K562 (cell line): ENCODE data around the gene TNFAIP3. TPM values are rescaled to one million over a fixed set of nuclear protein-coding genes. Genes with fewer than 3 reads are reported as not detected.

Source experiments
- CSDE1 ChIP-seq, 2 experiments: fragments of 450-650 bp; IDR thresholded peaks; 2 replicates each; pipeline ENCODE4 v1.6.1; 2016; ENCODE audit warnings: mild to moderate bottlenecking in 1 of 2
- ELF1 ChIP-seq: fragments of 200-800 bp; sonication (Bioruptor generic); IDR thresholded peaks from 2 replicates; pipeline ENCODE4 v1.6.1; 2016; ENCODE audit warnings: missing genetic modification characterization, missing compliant biosample characterization
- ERF ChIP-seq: fragments of 450-650 bp; formaldehyde crosslinking; IDR thresholded peaks from 2 replicates; pipeline ENCODE4 v1.4.0; 2020; ENCODE audit warnings: mild to moderate bottlenecking, mixed read lengths
- ETS2 ChIP-seq: IDR thresholded peaks from 2 replicates; pipeline ENCODE4 v1.6.1; 2016; ENCODE audit warnings: borderline replicate concordance, missing genetic modification characterization, mild to moderate bottlenecking, moderate library complexity, missing compliant biosample characterization; ENCODE audit not compliant: poor library complexity, severe bottlenecking
- HSF4 ChIP-seq: fragments of 250-450 bp; sonication (Bioruptor Pico); IDR thresholded peaks from 2 replicates; pipeline ENCODE4 v2.1.2; 2022; ENCODE audit warnings: mild to moderate bottlenecking, moderate library complexity, borderline replicate concordance
- KAT7 ChIP-seq: sonication (generic); formaldehyde crosslinking; IDR thresholded peaks from 2 replicates; pipeline ENCODE4 v1.8.0; 2022; ENCODE audit warnings: missing genetic modification reagents, mild to moderate bottlenecking, borderline replicate concordance
- NUFIP1 ChIP-seq: fragments of 450-650 bp; IDR thresholded peaks from 2 replicates; pipeline ENCODE4 v1.6.1; 2018; ENCODE audit not compliant: partially characterized antibody
- REST ChIP-seq, 2 experiments: fragments of 450-650 bp; formaldehyde crosslinking in 1 of 2; IDR thresholded peaks; 2 replicates each; pipeline versions ENCODE4 v1.4.0 to v1.6.1; 2014 to 2020; ENCODE audit warnings: mild to moderate bottlenecking in 2 of 2, borderline replicate concordance in 1 of 2, low read depth in 1 of 2
- ZBTB26 ChIP-seq: fragments of 450-650 bp; formaldehyde crosslinking; IDR thresholded peaks from 2 replicates; pipeline ENCODE4 v1.4.0; 2022; ENCODE audit warnings: missing genetic modification characterization
- ZKSCAN1 ChIP-seq: fragments of 150-350 bp; IDR thresholded peaks from 2 replicates; pipeline ENCODE4 v1.6.1; 2016; ENCODE audit warnings: low read depth, low read length
- ZKSCAN3 ChIP-seq: fragments of 250-450 bp; sonication (Bioruptor Pico); IDR thresholded peaks from 2 replicates; pipeline ENCODE4 v1.4.0; 2020
- ZNF766 ChIP-seq: fragments of 200-800 bp; sonication (Bioruptor generic); conservative IDR thresholded peaks from 2 replicates; pipeline ENCODE4 v1.6.1; 2016; ENCODE audit warnings: missing genetic modification characterization, missing compliant biosample characterization
- polyA plus RNA-seq, 8 experiments: library from polyadenylated mRNA; depleted of rRNA in 4 of 8; stranded (reverse) in 5 of 8; unstranded in 3 of 8; fragments of >200 nt; fragmentation: Nextera tagmentation in 2 of 8; fragmentation: Illumina TruSeq in 1 of 8; extraction: Ambion mirVana in 2 of 8; extraction: Trizol in 1 of 8; gene quantifications; 2 replicates each; pipeline versions ENCODE4 v1.2.1 to v1.2.3, GENCODE V29; 2011 to 2014; ENCODE audit warnings: inconsistent platforms in 1 of 8, missing spikeins in 1 of 8
- total RNA-seq, 7 experiments: library from RNA; depleted of rRNA in 6 of 7; stranded (reverse); fragments of >200 nt in 6 of 7; fragmentation: Illumina TruSeq in 2 of 7; extraction: Trizol in 2 of 7; gene quantifications; 2 replicates each; pipeline versions ENCODE4 v1.2.1 to v1.2.3, GENCODE V29; 2011 to 2021; ENCODE audit warnings: low replicate concordance in 1 of 7
- TF ChIP-seq, protein P1 (sequence below): fragments of 250-450 bp; sonication (Bioruptor Pico); IDR thresholded peaks from 2 replicates; pipeline ENCODE4 v1.5.0; 2022; ENCODE audit warnings: mild to moderate bottlenecking
- TF ChIP-seq, protein P2 (sequence below): fragments of 250-450 bp; sonication (Bioruptor Pico); IDR thresholded peaks from 2 replicates; pipeline ENCODE4 v1.4.0; 2020

The TNFAIP3 gene
- total and polyA plus RNA-seq, 9 of the 15 experiments (the other 6 are each of a cell fraction or from before 2014, with no cell fraction given), result 0.79 to 17.0 (median 6.4) TPM

DNA sequence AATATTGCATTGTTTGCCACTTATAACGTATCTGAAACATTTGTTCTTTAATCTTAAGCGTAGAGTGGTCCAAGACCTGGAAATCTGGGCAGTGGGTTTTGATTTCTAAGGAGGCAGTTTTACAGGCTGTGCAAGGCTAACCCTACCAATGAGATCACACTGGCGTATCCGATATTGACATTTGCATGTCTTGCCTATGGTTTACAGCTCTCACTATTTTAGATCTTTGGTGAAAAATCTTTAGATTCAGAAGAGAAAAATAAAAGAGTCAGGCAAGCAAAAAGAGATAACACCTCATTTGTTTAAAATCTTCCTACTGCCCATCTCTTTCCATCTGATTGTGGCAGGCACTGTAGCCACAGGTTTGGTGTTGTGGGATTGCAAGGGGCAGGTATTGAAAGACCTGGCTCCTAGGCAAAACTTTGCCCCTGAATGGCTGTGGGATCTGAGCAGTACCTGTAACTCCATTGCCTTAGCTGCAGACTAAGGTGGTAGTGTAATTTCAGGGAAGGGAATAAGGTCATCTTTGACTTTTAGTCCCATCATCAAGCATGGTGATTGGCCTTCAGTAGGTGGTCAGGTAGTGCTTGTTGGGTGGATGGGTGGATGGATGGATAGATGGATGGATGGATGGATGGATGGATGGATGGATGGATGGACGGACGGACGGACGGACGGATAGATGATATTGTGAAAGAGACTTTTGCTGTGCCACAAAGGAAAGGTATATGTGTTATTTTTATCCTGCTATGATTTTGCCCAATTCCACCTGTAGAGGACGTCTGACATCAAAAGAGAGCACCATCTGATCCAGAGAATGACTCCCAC lies 1.9 kb downstream of the TNFAIP3 start (continued):
- TF ChIP-seq ETS2 (tag) (no peak), ELF1 (tag) (no peak), CSDE1 (IDR thresholded peaks at IDR 0.05) (no peak), ERF (CRISPR knock-in tag) (no peak), NUFIP1 (no peak), ZBTB26 (CRISPR knock-in tag) (0 out of 2 replicates have a peak, but pooled peaks have one; percentile 77), ZKSCAN1 (no peak), ZKSCAN3 (no peak), KAT7 (CRISPR knock-in tag) (no peak; the same call in 1 of the 2 replicates), HSF4 (CRISPR knock-in tag) (no peak), ZNF766 (no peak), REST (IDR thresholded peaks at IDR 0.05; ENCODE audit: borderline replicate concordance) (peak; percentile 55; the same call in 1 of the 2 replicates), REST (CRISPR knock-in tag; IDR thresholded peaks at IDR 0.05; ENCODE audit: low read depth) (no peak)
- TF ChIP-seq, protein P1, sequence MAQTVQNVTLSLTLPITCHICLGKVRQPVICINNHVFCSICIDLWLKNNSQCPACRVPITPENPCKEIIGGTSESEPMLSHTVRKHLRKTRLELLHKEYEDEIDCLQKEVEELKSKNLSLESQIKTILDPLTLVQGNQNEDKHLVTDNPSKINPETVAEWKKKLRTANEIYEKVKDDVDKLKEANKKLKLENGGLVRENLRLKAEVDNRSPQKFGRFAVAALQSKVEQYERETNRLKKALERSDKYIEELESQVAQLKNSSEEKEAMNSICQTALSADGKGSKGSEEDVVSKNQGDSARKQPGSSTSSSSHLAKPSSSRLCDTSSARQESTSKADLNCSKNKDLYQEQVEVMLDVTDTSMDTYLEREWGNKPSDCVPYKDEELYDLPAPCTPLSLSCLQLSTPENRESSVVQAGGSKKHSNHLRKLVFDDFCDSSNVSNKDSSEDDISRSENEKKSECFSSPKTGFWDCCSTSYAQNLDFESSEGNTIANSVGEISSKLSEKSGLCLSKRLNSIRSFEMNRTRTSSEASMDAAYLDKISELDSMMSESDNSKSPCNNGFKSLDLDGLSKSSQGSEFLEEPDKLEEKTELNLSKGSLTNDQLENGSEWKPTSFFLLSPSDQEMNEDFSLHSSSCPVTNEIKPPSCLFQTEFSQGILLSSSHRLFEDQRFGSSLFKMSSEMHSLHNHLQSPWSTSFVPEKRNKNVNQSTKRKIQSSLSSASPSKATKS (CRISPR knock-in tag), result no peak
- TF ChIP-seq, protein P2, sequence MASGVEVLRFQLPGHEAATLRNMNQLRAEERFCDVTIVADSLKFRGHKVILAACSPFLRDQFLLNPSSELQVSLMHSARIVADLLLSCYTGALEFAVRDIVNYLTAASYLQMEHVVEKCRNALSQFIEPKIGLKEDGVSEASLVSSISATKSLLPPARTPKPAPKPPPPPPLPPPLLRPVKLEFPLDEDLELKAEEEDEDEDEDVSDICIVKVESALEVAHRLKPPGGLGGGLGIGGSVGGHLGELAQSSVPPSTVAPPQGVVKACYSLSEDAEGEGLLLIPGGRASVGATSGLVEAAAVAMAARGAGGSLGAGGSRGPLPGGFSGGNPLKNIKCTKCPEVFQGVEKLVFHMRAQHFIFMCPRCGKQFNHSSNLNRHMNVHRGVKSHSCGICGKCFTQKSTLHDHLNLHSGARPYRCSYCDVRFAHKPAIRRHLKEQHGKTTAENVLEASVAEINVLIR (CRISPR knock-in tag), result no peak
